ENCODE results near the gene ZNF335.
"Not testable (repeated sequence)": the region's sequence is repeated elsewhere in the genome, so short reads cannot be mapped to it uniquely, and the experiment has no call there.

ZNF335 gene

GRCh38 chr20:45956326-45956725 is 15.7 kb downstream of the ZNF335 start:
- not testable (repeated sequence) for H2BK5ac ChIP-seq (ENCODE audit: low read length); DNase-seq; H4K5ac ChIP-seq (ENCODE audit: low read length); H3K4me3 ChIP-seq (ENCODE audit: low read length); H2AK5ac ChIP-seq (ENCODE audit: low read length); H2BK120ac ChIP-seq (ENCODE audit: low read depth, low read length); H3K27me3 ChIP-seq (ENCODE audit: insufficient read depth, low read length, poor library complexity); H3K23ac ChIP-seq (ENCODE audit: low read length); H3K9ac ChIP-seq (ENCODE audit: low read length); H3K79me2 ChIP-seq (ENCODE audit: control insufficient read depth, insufficient read depth, low read length); H3K4me2 ChIP-seq (ENCODE audit: low read length); H3K18ac ChIP-seq (ENCODE audit: low read length); H3K4me1 ChIP-seq (ENCODE audit: control insufficient read depth, low read depth, low read length); H3K56ac ChIP-seq (ENCODE audit: low read length); H2BK15ac ChIP-seq (replicated peaks; ENCODE audit: low read depth); H3K79me1 ChIP-seq (ENCODE audit: low read length); H3K27ac ChIP-seq (ENCODE audit: low read depth, low read length); H4K8ac ChIP-seq (ENCODE audit: low read depth, low read length); H3K4ac ChIP-seq (ENCODE audit: low read depth, low read length)
- H3K36me3 ChIP-seq (ENCODE audit: control insufficient read depth, insufficient read depth, low read length): peaks cover 23% of the 10 kb centered on the region
- WGBS (ENCODE audit: extremely low coverage, insufficient coverage, low lambda C conversion rate): no CpG with 5 or more reads among the region's 10 CpGs

DNA sequence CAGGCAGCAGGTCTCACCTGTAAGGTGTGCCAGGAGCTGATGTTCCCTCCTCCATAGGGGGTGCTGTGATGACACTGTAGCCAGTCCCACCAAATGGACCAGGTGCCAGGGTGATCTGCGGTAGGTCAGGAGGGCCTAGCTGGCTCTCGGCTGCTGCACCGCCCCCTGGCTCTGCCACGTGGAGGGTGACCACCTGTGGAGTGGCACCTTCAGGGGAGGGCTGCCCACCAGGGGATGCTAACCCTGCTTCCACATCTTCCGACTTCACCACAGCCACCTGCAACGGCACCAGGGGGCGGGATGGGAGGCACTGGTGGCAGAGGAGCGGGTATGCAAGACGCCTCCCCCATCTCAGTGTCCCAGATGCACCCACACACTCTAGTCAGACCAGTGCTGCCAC is 18.3 kb downstream of the ZNF335 start:
- no peak for DNase-seq
- Histone ChIP-seq H3K18ac (ENCODE audit: low read length) (no peak overlapping the region), H2BK15ac (replicated peaks; ENCODE audit: low read depth) (no peak overlapping the region), H3K4me2 (ENCODE audit: low read length) (no peak overlapping the region), H2BK5ac (ENCODE audit: low read length) (no peak overlapping the region), H3K27me3 (ENCODE audit: insufficient read depth, low read length, poor library complexity) (no peaks in the 10 kb centered on the region), H4K5ac (ENCODE audit: low read length) (no peak overlapping the region), H2BK120ac (ENCODE audit: low read depth, low read length) (no peak overlapping the region), H3K27ac (ENCODE audit: low read depth, low read length) (no peak overlapping the region), H3K36me3 (ENCODE audit: control insufficient read depth, insufficient read depth, low read length) (peaks cover 18% of the 10 kb centered on the region), H3K9ac (ENCODE audit: low read length) (no peak overlapping the region), H3K79me2 (ENCODE audit: control insufficient read depth, insufficient read depth, low read length) (no peaks in the 10 kb centered on the region), H3K23ac (ENCODE audit: low read length) (no peak overlapping the region), H4K8ac (ENCODE audit: low read depth, low read length) (no peak overlapping the region), H2AK5ac (ENCODE audit: low read length) (no peak overlapping the region), H3K56ac (ENCODE audit: low read length) (no peak overlapping the region), H3K79me1 (ENCODE audit: low read length) (no peaks in the 10 kb centered on the region), H3K4me3 (ENCODE audit: low read length) (no peak overlapping the region), H3K4ac (ENCODE audit: low read depth, low read length) (no peak overlapping the region), H3K4me1 (ENCODE audit: control insufficient read depth, low read depth, low read length) (no peaks in the 10 kb centered on the region)
- no CpG with 5 or more reads among the region's 9 CpGs for WGBS (ENCODE audit: extremely low coverage, insufficient coverage, low lambda C conversion rate)

DNA sequence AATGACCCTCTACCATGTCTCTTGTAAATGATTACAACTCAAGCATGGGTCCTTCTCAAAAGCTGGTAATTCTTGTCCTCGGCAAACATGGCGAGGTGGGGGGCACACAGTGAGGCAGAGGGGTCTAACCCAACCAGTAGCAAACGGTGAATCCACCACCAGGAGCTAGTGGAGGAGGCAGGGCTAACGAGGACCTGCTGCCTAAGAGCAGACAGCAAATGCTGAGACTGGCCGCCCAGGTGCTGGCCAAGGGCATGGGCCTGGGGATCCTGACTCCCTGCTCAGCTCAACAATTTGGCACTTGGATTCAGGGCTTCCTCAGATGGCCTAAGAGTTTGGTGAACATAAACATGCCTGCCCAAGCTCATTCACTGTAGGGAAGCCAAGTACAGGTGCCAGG is 19.1 kb downstream of the ZNF335 start:
- H3K9ac ChIP-seq (ENCODE audit: low read length): no peak overlapping the region
- H2BK120ac ChIP-seq (ENCODE audit: low read depth, low read length): no peak overlapping the region
- no peak overlapping the region for H3K4ac ChIP-seq (ENCODE audit: low read depth, low read length)
- H3K79me1 ChIP-seq (ENCODE audit: low read length): no peaks in the 10 kb centered on the region
- H3K79me2 ChIP-seq (ENCODE audit: control insufficient read depth, insufficient read depth, low read length): no peaks in the 10 kb centered on the region
- no peak overlapping the region for H3K23ac ChIP-seq (ENCODE audit: low read length)
- H3K27me3 ChIP-seq (ENCODE audit: insufficient read depth, low read length, poor library complexity): no peaks in the 10 kb centered on the region
- H4K8ac ChIP-seq (ENCODE audit: low read depth, low read length): no peak overlapping the region
- no peak overlapping the region for H3K4me2 ChIP-seq (ENCODE audit: low read length)
- H3K18ac ChIP-seq (ENCODE audit: low read length): no peak overlapping the region
- no CpG with 5 or more reads among the region's 5 CpGs for WGBS (ENCODE audit: extremely low coverage, insufficient coverage, low lambda C conversion rate)
- no peak overlapping the region for H3K27ac ChIP-seq (ENCODE audit: low read depth, low read length)
- no peak overlapping the region for H3K56ac ChIP-seq (ENCODE audit: low read length)
- H2BK5ac ChIP-seq (ENCODE audit: low read length): no peak overlapping the region
- H2BK15ac ChIP-seq (replicated peaks; ENCODE audit: low read depth): no peak overlapping the region
- no peak overlapping the region for H2AK5ac ChIP-seq (ENCODE audit: low read length)
- no peak overlapping the region for H3K4me3 ChIP-seq (ENCODE audit: low read length)
- no peak for DNase-seq
- H4K5ac ChIP-seq (ENCODE audit: low read length): no peak overlapping the region
- no peaks in the 10 kb centered on the region for H3K4me1 ChIP-seq (ENCODE audit: control insufficient read depth, low read depth, low read length)
- H3K36me3 ChIP-seq (ENCODE audit: control insufficient read depth, insufficient read depth, low read length): peaks cover 18% of the 10 kb centered on the region

DNA sequence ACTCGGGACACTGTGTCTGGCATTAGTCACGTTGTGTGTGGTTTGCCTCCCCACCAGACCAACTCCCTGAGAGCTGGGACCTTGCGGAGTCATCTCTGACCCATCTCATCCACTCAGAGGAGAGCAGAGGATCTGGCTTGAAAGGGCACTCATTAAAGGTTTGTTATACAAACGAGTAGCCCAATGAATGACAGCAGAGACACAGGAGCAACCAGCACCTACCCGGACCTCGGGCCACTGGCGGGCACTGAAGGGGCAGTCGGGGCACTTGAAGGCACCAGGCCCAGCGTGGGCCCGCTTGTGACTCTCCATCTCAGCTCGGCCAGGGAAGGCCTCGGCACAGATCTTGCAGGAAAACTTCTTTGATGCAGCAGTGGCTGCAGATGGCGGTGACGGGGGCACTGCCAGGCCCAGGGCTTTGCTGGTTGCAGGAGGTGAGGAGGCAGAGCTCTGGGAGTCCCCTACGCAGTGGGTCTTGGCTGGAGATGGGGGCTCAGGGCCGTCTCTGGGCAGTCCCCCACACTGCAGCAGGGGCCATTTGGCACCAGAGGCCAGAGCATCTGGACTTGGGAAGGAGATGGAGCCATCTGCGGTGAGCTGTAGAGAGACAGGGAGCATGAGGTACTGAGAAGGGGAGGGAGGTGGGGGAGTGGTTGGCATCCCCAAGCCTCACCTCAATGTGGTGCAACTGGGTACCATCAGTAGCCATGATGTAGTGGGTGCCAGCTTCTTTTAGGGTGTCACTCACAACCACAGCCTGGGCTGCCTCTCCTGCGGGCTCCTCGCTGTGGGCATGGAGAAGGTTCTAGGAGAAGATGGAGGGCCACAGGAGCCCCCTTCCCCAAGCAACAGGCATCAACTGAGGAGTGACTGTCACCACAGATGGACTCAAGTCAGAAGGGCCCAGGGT is 19.8 kb downstream of the ZNF335 start:
- no peak overlapping the region for H2BK5ac ChIP-seq (ENCODE audit: low read length)
- no peak overlapping the region for H2BK15ac ChIP-seq (replicated peaks; ENCODE audit: low read depth)
- WGBS (ENCODE audit: extremely low coverage, insufficient coverage, low lambda C conversion rate): no CpG with 5 or more reads among the region's 19 CpGs
- DNase-seq: no peak
- H3K27me3 ChIP-seq (ENCODE audit: insufficient read depth, low read length, poor library complexity): no peaks in the 10 kb centered on the region
- H3K36me3 ChIP-seq (ENCODE audit: control insufficient read depth, insufficient read depth, low read length): peaks cover 20% of the 10 kb centered on the region
- H3K4ac ChIP-seq (ENCODE audit: low read depth, low read length): no peak overlapping the region
- H3K79me1 ChIP-seq (ENCODE audit: low read length): no peaks in the 10 kb centered on the region
- no peak overlapping the region for H3K18ac ChIP-seq (ENCODE audit: low read length)
- no peak overlapping the region for H2AK5ac ChIP-seq (ENCODE audit: low read length)
- H3K9ac ChIP-seq (ENCODE audit: low read length): no peak overlapping the region
- H3K4me2 ChIP-seq (ENCODE audit: low read length): no peak overlapping the region
- no peak overlapping the region for H3K56ac ChIP-seq (ENCODE audit: low read length)
- H3K4me1 ChIP-seq (ENCODE audit: control insufficient read depth, low read depth, low read length): no peaks in the 10 kb centered on the region
- H4K8ac ChIP-seq (ENCODE audit: low read depth, low read length): no peak overlapping the region
- no peak overlapping the region for H3K4me3 ChIP-seq (ENCODE audit: low read length)
- no peak overlapping the region for H4K5ac ChIP-seq (ENCODE audit: low read length)
- no peak overlapping the region for H3K27ac ChIP-seq (ENCODE audit: low read depth, low read length)
- H2BK120ac ChIP-seq (ENCODE audit: low read depth, low read length): no peak overlapping the region
- H3K23ac ChIP-seq (ENCODE audit: low read length): no peak overlapping the region
- H3K79me2 ChIP-seq (ENCODE audit: control insufficient read depth, insufficient read depth, low read length): no peaks in the 10 kb centered on the region

DNA sequence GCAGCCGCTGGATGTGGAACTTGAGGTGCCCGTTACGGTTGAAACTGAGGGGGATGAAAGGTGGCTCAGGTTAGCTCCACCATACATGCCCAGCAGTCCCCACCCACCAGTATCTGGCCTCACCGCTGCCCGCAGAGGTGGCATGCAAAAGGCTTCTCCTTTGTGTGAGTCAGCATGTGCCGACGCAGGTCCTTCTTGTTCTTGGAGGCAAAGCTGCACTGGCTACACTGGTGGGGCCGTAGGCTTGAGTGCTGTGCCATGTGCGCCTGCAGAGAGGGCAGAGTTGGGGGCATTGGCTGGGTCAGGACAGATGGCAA is 21.7 kb downstream of the ZNF335 start:
- Histone ChIP-seq H3K23ac (ENCODE audit: low read length) (no peak overlapping the region), H3K9ac (ENCODE audit: low read length) (no peak overlapping the region), H2BK15ac (replicated peaks; ENCODE audit: low read depth) (no peak overlapping the region), H2BK120ac (ENCODE audit: low read depth, low read length) (no peak overlapping the region), H3K36me3 (ENCODE audit: control insufficient read depth, insufficient read depth, low read length) (peaks cover 27% of the 10 kb centered on the region), H3K79me1 (ENCODE audit: low read length) (no peaks in the 10 kb centered on the region), H2BK5ac (ENCODE audit: low read length) (no peak overlapping the region), H3K4me3 (ENCODE audit: low read length) (no peak overlapping the region), H3K27me3 (ENCODE audit: insufficient read depth, low read length, poor library complexity) (no peaks in the 10 kb centered on the region), H3K4me2 (ENCODE audit: low read length) (no peak overlapping the region), H4K5ac (ENCODE audit: low read length) (no peak overlapping the region), H3K4ac (ENCODE audit: low read depth, low read length) (no peak overlapping the region), H3K4me1 (ENCODE audit: control insufficient read depth, low read depth, low read length) (no peaks in the 10 kb centered on the region), H4K8ac (ENCODE audit: low read depth, low read length) (no peak overlapping the region), H3K56ac (ENCODE audit: low read length) (no peak overlapping the region), H3K18ac (ENCODE audit: low read length) (no peak overlapping the region), H3K79me2 (ENCODE audit: control insufficient read depth, insufficient read depth, low read length) (no peaks in the 10 kb centered on the region), H3K27ac (ENCODE audit: low read depth, low read length) (no peak overlapping the region), H2AK5ac (ENCODE audit: low read length) (no peak overlapping the region)
- no CpG with 5 or more reads among the region's 9 CpGs for WGBS (ENCODE audit: extremely low coverage, insufficient coverage, low lambda C conversion rate)
- no peak for DNase-seq
